A549 treated with AZD2906 at 1 μM for 4 hours (cell line): Measurements from ENCODE around the gene UXT. TPM values are rescaled to one million over a fixed set of nuclear protein-coding genes. Genes with fewer than 3 reads are reported as not detected.

Experiments
- total RNA-seq: library from RNA; stranded (reverse); fragments of 200-300 nt; extraction: Qiagen RNA extraction; gene quantifications from 5 replicates; pipeline ENCODE4 v1.2.3, GENCODE V29; 2022

UXT gene, protein sequence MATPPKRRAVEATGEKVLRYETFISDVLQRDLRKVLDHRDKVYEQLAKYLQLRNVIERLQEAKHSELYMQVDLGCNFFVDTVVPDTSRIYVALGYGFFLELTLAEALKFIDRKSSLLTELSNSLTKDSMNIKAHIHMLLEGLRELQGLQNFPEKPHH
- 150 to 189 TPM (median 178 TPM) in 5 replicates for total RNA-seq

DNA sequence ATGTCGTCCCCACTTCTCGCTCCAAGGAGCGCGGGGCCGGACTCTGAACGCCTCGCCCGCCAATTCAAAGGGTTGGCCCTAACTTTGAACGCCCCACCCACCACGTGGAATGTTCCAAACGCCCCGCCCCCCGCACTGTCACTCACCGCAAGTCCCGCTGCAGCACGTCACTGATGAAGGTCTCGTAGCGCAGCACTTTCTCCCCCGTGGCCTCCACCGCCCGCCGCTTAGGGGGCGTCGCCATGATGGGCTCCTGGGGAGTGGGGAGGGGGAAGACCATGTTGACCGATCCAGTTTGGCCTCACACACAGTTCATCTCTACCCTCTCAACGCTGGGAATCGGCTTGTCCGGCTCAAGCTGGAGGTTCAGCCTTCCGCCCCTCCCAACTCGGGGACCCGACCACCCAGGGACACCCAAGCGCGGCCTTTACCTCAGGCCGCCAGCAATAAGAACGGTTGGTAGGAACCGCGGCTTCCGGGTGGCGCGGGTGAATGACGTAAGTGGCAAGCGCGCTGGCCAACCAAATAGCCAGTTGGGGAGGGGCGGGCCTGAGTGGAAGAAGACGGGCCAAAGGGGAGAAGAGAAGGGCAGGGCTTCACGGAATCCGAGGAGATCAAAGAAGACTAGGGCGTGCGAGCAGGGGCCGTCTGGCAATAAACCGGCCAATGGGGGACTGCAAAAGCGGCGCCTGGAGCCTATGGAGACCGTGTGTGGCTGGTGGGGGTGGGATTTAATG, at the start of gene UXT:
Gene UXT (minus strand): TSS at position 497 of the 737 bp plus-strand sequence. CDS start 253 bp downstream, at position 244.

DNA sequence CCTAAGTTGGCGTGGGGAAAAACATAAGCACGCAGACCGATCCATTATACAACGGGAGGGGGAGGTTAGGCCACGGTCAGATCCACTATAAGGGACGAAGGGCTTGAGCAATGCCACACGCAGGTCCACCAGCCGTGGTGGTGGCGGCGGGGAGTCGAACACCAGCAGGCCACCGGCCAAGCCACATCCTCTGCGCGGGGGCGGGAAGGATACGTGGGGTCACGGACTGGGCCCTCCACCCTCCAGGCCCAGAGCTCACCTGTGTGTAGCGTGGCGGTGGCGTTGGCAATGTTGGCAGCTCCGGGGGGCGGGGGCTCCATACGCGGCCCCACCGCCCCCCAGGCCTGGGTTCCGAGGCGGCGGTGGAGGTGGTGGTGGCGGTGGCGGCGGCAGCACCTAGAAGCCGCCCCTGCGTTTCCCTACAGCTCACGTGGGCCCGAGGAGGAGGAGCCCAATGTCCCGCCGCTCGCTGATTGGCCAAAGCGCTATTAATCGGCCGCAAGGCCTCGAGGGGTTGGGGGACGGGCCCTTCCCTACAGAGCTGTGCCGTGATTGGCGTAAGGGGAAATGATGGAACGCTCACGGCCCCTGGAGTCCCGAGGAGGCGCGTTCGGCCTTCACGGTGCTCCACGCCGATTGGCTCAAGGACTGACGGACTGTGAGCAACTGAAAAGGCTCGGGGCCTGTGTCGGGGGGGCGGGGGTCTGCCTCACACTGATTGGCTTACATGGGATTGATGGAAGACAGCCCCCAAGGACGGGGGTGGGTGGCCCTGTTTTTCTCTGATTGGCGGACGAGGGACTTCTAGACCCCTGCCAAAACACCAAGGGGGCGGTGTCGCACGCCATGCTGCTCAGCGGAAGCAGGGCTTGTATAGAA, 8.6 kb downstream of the UXT start, which contains the start of gene ELK1:
Gene ELK1 (minus strand): TSS at position 400 of the 879 bp plus-strand sequence. CDS start 9,122 bp downstream, outside the sequence.

DNA sequence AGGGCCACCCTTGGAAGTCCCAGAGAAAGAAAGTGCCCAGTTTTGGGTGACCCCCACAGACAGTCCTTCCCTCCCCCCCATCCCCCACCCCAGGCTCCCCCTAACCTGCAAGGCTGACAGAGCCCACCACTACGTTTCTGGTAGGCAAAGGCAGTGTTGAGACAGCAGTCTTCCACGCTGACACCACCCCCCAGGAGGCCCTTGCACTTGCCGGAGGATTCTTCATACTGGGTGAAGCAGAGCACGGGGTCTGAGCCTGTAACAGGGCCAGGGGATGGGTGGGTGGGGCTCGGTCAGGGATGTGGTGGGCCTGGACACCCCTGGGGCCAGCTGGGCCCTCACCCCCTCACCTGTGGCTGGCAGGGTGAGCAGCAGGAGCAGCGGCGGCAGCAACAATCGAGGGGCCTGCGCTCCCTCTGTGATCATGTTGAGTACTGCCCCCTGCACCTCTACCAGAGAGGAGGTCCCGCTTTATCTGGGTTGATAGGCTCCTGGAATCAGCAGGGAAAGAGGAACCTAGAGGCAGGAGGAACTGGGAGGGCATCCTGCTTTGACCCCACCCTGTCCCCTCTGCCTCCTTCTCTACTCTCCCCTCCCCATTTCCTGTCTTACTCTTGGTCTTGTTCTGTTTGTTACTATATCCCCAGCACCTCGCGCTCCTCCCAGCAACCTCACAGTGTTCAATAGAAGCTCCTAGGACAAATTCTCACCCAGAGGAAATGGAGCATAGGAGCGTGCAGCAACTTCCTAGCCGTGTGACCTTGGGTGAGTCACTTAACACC, 29.4 kb downstream of the UXT start, which contains the start of gene CFP:
Gene CFP (minus strand): TSS at position 512 of the 782 bp plus-strand sequence. CDS start 86 bp downstream, at position 426.

DNA sequence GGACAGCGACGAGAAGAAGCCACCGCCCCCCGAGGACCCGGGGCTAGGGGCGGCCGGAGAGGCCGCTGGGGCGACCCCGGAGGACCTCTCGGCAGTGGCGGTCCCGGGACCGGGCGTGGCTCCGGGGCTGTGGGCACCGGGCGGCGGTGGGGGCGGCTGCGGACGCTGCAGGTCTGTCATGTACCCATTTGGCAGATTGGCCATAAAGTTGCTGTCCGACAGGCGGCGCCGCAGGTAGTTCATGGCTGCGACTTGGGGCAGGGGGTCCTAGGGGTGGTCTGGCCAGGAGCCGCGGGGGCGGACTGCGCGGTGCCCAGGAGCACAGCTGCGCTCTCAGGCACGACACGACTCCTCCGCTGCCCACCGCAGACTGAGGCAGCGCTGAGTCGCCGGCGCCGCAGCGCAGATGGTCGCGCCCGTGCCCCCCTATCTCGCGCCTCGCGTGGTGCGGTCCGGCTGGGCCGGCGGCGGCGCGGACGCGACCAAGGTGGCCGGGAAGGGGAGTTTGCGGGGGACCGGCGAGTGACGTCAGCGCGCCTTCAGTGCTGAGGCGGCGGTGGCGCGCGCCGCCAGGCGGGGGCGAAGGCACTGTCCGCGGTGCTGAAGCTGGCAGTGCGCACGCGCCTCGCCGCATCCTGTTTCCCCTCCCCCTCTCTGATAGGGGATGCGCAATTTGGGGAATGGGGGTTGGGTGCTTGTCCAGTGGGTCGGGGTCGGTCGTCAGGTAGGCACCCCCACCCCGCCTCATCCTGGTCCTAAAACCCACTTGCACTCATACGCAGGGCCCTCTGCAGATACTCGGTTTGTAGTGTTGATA, 39.3 kb downstream of the UXT start, which contains the start of gene SYN1:
Gene SYN1 (minus strand): TSS at position 372 of the 817 bp plus-strand sequence. CDS start 129 bp downstream, at position 243.

Other genes starting within 250 kb of the UXT start
- gene ZNF41, start 176.0 kb downstream of the UXT start, total RNA-seq: 3.5 to 4.6 TPM (median 3.7 TPM) in 5 replicates
- gene ARAF, start 98.0 kb downstream of the UXT start, total RNA-seq: 43.1 to 58.2 TPM (median 55.0 TPM) in 5 replicates
- gene TIMP1, start 76.7 kb downstream of the UXT start, total RNA-seq: 247 to 279 TPM (median 269 TPM) in 5 replicates
- gene SYN1, start 39.3 kb downstream of the UXT start, total RNA-seq: 0.22 to 0.46 TPM (median 0.29 TPM) in 5 replicates
- gene CFP, start 29.2 kb downstream of the UXT start, total RNA-seq: 0.24 to 0.71 TPM (median 0.53 TPM) in 5 replicates
- 33.7 to 38.8 TPM (median 36.3 TPM) in 5 replicates for gene ELK1, start 8.6 kb downstream of the UXT start, total RNA-seq
- 4.1 to 6.7 TPM (median 6.1 TPM) in 5 replicates for gene ZNF81, start 177.7 kb upstream of the UXT start, total RNA-seq